Thyroid gland (tissue), 4 donors: Measurements from ENCODE around the gene COMMD8. TPM values are rescaled to one million over a fixed set of nuclear protein-coding genes. Genes with fewer than 3 reads are reported as not detected.

ENCODE experiments used
- DNase-seq, 2 donors: peaks; one replicate each; pipeline ENCODE4 v3.0.0-alpha.2; 2019
- H3K27ac ChIP-seq, 3 donors: fragments of 200-600 bp; sonication (generic); 1 replicate in 2 of 3; 2 replicates in 1 of 3; pipeline ENCODE4 v1.5.1; 2016 to 2019; ENCODE audit warnings: mild to moderate bottlenecking in 1 of 3, moderate library complexity in 1 of 3
- H3K27me3 ChIP-seq: fragments of 200-600 bp; sonication (generic); one replicate; pipeline ENCODE4 v1.5.1; 2019
- H3K36me3 ChIP-seq, 2 donors: fragments of 200-600 bp; sonication (generic); one replicate each; pipeline ENCODE4 v1.5.1; 2016 to 2019
- H3K4me1 ChIP-seq, 2 donors: fragments of 200-600 bp; sonication (generic); one replicate each; pipeline ENCODE4 v1.5.1; 2017 to 2019
- H3K4me3 ChIP-seq, 3 donors: fragments of 200-600 bp; sonication (generic); replicated peaks in 1 of 3; 1 replicate in 2 of 3; 2 replicates in 1 of 3; pipeline ENCODE4 v1.5.1; 2016; ENCODE audit warnings: mild to moderate bottlenecking in 1 of 3
- H3K9me3 ChIP-seq: fragments of 200-600 bp; sonication (generic); one replicate; pipeline ENCODE4 v1.5.1; 2017
- POLR2A ChIP-seq, 2 donors: fragments of 450-650 bp; IDR thresholded peaks; one replicate each; pipeline ENCODE4 v1.6.1; 2017; ENCODE audit warnings: antibody characterized with exemption in 2 of 2, mild to moderate bottlenecking in 2 of 2, moderate library complexity in 1 of 2
- WGBS, 2 donors: methylation state at CpG; one replicate each; pipeline ENCODE4 v1.1.5; 2017; 5-methylcytosine and 5-hydroxymethylcytosine counted together
- intact Hi-C: fragments of 100-400 bp; cut with DNase I; formaldehyde crosslinking; loops from one replicate; pipeline ENCODE4 v1.15.1; 2023
- total RNA-seq, 4 donors: library from RNA; depleted of rRNA; stranded (reverse); fragments of >200 nt; gene quantifications; one replicate each; pipeline ENCODE4 v1.2.3, GENCODE V29; 2016
- TF ChIP-seq, protein P1 (sequence below), 6 experiments: fragments of 200-600 bp in 3 of 6; fragments of 450-650 bp in 3 of 6; sonication (generic) in 3 of 6; IDR thresholded peaks; one replicate each; pipeline ENCODE4 v1.5.1; 2016 to 2019; ENCODE audit warnings: antibody characterized with exemption in 6 of 6, mild to moderate bottlenecking in 2 of 6, inconsistent platforms in 1 of 6, moderate library complexity in 1 of 6

Gene COMMD8
- total RNA-seq, 4 donors from 2014 or later, result 19.8 to 34.2 (median 28.5) TPM

DNA sequence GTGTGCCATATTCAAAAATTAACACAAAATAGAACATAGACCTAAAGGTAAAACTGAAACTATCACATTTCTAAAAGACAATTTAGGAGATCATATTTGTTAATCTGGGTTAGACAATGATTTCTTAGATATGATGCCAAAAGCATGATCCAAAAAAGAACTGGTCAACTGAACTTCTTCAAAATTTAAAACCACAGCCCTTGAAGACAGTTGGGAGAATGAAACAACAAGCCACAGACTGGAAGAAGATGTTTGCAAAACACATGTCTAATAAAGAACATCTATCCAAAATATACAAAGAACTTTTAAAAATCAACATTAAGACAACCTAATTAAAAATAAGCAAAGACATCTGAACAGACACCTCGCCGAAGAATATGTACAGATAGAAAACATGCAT lies 19.5 kb downstream of the COMMD8 start:
- H3K4me3 ChIP-seq, result no peak overlapping the region
- H3K27ac ChIP-seq, result no peak overlapping the region
- 95 to 96% methylated on average over 2 of the region's 2 CpGs for WGBS, 2 donors
- no peaks in the 10 kb centered on the region for H3K9me3 ChIP-seq
- no peaks in the 10 kb centered on the region for H3K27me3 ChIP-seq
- DNase-seq, result no peak
- no peaks in the 10 kb centered on the region for H3K4me1 ChIP-seq
- no peaks in the 10 kb centered on the region for H3K36me3 ChIP-seq
- TF ChIP-seq, protein P1, sequence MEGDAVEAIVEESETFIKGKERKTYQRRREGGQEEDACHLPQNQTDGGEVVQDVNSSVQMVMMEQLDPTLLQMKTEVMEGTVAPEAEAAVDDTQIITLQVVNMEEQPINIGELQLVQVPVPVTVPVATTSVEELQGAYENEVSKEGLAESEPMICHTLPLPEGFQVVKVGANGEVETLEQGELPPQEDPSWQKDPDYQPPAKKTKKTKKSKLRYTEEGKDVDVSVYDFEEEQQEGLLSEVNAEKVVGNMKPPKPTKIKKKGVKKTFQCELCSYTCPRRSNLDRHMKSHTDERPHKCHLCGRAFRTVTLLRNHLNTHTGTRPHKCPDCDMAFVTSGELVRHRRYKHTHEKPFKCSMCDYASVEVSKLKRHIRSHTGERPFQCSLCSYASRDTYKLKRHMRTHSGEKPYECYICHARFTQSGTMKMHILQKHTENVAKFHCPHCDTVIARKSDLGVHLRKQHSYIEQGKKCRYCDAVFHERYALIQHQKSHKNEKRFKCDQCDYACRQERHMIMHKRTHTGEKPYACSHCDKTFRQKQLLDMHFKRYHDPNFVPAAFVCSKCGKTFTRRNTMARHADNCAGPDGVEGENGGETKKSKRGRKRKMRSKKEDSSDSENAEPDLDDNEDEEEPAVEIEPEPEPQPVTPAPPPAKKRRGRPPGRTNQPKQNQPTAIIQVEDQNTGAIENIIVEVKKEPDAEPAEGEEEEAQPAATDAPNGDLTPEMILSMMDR (IDR thresholded peaks at IDR 0.05), result no peak
- no peak for TF ChIP-seq POLR2A (IDR thresholded peaks at IDR 0.05)
- intact Hi-C loops, result no loop called here

- no peaks in the 10 kb centered on the region for H3K27me3 ChIP-seq
- no peaks in the 10 kb centered on the region for H3K36me3 ChIP-seq
- intact Hi-C loops, result no loop called here
- no peaks in the 10 kb centered on the region for H3K4me1 ChIP-seq
- no peak for TF ChIP-seq POLR2A (IDR thresholded peaks at IDR 0.05)
- TF ChIP-seq, protein P1 (IDR thresholded peaks at IDR 0.05), result no peak
- 83 to 86% methylated on average over 5 of the region's 5 CpGs for WGBS, 2 donors
- H3K27ac ChIP-seq, result no peak overlapping the region
- no peaks in the 10 kb centered on the region for H3K9me3 ChIP-seq
- H3K4me3 ChIP-seq, result no peak overlapping the region
- no peak for DNase-seq
Observed at GRCh38 chr4:47442980-47443379, 20.5 kb downstream of the COMMD8 start.

GRCh38 chr4:47434931-47435330 lies 28.6 kb downstream of the COMMD8 start:
- no peak overlapping the region for H3K4me3 ChIP-seq
- no peaks in the 10 kb centered on the region for H3K9me3 ChIP-seq
- no peaks in the 10 kb centered on the region for H3K36me3 ChIP-seq
- no peaks in the 10 kb centered on the region for H3K4me1 ChIP-seq
- DNase-seq, result no peak
- intact Hi-C loops, result no loop called here
- TF ChIP-seq POLR2A (IDR thresholded peaks at IDR 0.05), result no peak
- TF ChIP-seq, protein P1 (IDR thresholded peaks at IDR 0.05), result no peak
- H3K27me3 ChIP-seq, result no peaks in the 10 kb centered on the region
- no peak overlapping the region for H3K27ac ChIP-seq

- no peaks in the 10 kb centered on the region for H3K36me3 ChIP-seq
- 87 to 89% methylated on average over 1 of the region's 1 CpG for WGBS, 2 donors
- intact Hi-C loops, result no loop called here
- no peaks in the 10 kb centered on the region for H3K27me3 ChIP-seq
- H3K27ac ChIP-seq, result no peak overlapping the region
- H3K4me1 ChIP-seq, result no peaks in the 10 kb centered on the region
- no peak for DNase-seq
- no peak overlapping the region for H3K4me3 ChIP-seq
- H3K9me3 ChIP-seq, result no peaks in the 10 kb centered on the region
- TF ChIP-seq, protein P1 (IDR thresholded peaks at IDR 0.05), result no peak
- TF ChIP-seq POLR2A (IDR thresholded peaks at IDR 0.05), result no peak
Observed at GRCh38 chr4:47432749-47433148, 30.8 kb downstream of the COMMD8 start.

GRCh38 chr4:47427935-47428334 lies 35.6 kb downstream of the COMMD8 start:
- 80 to 83% methylated on average over 2 of the region's 2 CpGs for WGBS, 2 donors
- no peaks in the 10 kb centered on the region for H3K4me1 ChIP-seq
- no peaks in the 10 kb centered on the region for H3K9me3 ChIP-seq
- H3K36me3 ChIP-seq, result no peaks in the 10 kb centered on the region
- intact Hi-C loops, result no loop called here
- no peak overlapping the region for H3K27ac ChIP-seq
- no peak overlapping the region for H3K4me3 ChIP-seq
- TF ChIP-seq, protein P1 (IDR thresholded peaks at IDR 0.05), result no peak
- TF ChIP-seq POLR2A (IDR thresholded peaks at IDR 0.05), result no peak
- no peak for DNase-seq
- no peaks in the 10 kb centered on the region for H3K27me3 ChIP-seq
